Measurements from ENCODE around the gene FOXC2.

Gene FOXC2

DNA sequence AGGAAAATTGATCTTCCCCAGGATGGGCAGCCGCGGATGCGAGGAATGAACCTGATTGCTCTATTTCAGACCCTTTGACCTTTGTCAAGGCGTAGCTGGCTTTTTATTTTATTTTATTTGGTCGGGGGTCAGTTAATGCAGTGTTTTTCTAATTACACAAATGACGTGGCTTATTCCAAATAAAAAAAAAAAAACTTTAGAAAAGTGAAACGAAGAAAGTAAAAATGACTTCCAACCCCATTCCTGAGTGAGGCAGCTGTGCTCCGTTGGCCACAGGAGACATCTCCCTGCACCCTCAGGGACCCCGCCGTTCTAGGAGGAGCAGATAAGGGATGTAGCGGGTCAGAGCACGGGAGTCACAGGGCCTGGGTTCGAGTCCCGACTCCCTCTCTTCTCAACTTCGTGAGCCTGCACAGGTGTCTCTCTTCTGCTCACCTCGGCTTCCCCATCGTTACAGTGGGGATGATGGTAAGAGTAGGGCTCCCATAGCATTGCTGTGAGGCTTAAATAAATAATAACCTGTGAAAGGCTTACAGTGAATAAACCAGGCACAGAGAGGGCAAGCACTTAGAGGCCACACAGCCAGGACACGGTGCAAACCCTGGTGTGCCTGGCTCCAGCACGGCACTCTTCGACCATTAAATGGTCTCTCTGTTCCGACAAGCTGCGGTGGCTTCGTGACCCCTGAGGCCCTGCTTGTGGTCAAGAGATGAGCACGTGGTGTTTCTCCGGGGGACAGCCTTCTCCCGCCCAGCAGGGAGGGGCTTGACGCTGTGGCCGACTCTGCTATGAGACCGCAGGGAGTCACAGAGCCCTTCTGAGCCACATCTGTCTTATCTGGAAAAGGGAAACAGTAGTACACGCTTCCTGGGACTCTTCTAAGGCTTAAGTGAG lies 46.1 kb upstream of the FOXC2 start:
- Histone ChIP-seq H3K27me3 (replicated peaks) (peaks cover 23% of the 10 kb centered on the region), H3K4me3 (ENCODE audit: low read depth, low read length) (no peak overlapping the region), H3K36me3 (replicated peaks) (no peaks in the 10 kb centered on the region), H3K27ac (no peak overlapping the region)
- TF ChIP-seq, protein P1, sequence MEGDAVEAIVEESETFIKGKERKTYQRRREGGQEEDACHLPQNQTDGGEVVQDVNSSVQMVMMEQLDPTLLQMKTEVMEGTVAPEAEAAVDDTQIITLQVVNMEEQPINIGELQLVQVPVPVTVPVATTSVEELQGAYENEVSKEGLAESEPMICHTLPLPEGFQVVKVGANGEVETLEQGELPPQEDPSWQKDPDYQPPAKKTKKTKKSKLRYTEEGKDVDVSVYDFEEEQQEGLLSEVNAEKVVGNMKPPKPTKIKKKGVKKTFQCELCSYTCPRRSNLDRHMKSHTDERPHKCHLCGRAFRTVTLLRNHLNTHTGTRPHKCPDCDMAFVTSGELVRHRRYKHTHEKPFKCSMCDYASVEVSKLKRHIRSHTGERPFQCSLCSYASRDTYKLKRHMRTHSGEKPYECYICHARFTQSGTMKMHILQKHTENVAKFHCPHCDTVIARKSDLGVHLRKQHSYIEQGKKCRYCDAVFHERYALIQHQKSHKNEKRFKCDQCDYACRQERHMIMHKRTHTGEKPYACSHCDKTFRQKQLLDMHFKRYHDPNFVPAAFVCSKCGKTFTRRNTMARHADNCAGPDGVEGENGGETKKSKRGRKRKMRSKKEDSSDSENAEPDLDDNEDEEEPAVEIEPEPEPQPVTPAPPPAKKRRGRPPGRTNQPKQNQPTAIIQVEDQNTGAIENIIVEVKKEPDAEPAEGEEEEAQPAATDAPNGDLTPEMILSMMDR (IDR thresholded peaks at IDR 0.05; ENCODE audit: low read depth, low read length, missing control alignments), result no peak
- in situ Hi-C loops (cut with HindIII; ENCODE audit: low pct_ligation_motif_present, low sequenced_read_pairs), result loop anchor here (25.0 kb wide), 1 partner anchor 183 kb away; no protein-coding TSS in a partner anchor
- no peak for DNase-seq

DNA sequence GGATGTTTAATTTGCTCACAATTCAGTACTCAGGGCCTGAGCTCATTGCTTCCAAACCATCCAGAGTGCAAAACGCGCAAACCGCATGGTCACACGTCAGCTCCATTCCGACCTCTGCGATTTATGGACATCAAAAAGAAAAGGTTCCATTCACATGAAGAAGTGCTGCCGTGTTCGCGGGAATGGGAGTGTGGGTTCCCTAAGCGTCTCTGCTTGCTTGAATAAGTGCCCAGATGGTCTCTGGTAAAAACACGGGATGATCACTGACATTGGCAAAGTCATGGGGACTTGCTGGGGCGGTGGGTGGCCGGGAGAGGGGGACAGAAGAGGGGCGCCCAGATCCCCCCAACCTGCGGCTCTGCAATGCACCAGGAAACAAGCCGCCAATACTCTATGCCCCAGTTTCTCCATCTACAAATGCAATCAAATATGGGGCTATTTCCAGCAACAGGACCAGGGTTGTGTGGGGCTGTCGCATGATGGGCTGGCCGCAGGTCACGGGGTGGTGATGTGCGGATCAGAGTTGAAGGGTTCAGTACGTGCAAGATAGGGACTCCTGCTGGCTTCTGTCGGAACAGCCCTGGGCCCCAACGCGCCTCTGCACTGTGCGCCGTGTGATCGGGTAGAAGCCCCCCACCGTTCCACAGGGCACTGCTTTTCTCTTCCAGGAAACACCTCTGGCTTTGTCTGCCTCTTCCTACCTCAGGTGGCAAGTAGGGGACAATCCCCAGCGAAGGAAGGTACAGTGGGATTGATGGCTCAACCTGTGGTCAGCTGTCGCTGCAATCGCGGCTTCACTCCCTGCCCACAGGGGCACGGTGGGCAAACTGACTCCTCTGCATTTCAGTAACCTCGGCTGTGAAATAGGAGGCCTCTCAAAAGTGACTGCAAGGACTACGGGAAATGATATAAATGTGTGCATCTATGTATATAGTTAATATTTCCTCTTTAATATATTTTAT lies 45.1 kb upstream of the FOXC2 start:
- Histone ChIP-seq H3K27ac (no peak overlapping the region), H3K36me3 (replicated peaks) (no peaks in the 10 kb centered on the region), H3K4me3 (ENCODE audit: low read depth, low read length) (no peak overlapping the region), H3K27me3 (replicated peaks) (peaks cover 14% of the 10 kb centered on the region)
- in situ Hi-C loops (cut with HindIII; ENCODE audit: low pct_ligation_motif_present, low sequenced_read_pairs), result loop anchor here (25.0 kb wide), 1 partner anchor 184 kb away; no protein-coding TSS in a partner anchor
- TF ChIP-seq, protein P1 (IDR thresholded peaks at IDR 0.05; ENCODE audit: low read depth, low read length, missing control alignments), result no peak
- DNase-seq, result no peak

- Histone ChIP-seq H3K36me3 (replicated peaks) (no peaks in the 10 kb centered on the region), H3K4me3 (ENCODE audit: low read depth, low read length) (no peak overlapping the region), H3K27ac (no peak overlapping the region), H3K27me3 (replicated peaks) (peaks cover 4% of the 10 kb centered on the region)
- in situ Hi-C loops (cut with HindIII; ENCODE audit: low pct_ligation_motif_present, low sequenced_read_pairs), result loop anchor here (25.0 kb wide), 1 partner anchor 185 kb away; no protein-coding TSS in a partner anchor
- TF ChIP-seq, protein P1 (IDR thresholded peaks at IDR 0.05; ENCODE audit: low read depth, low read length, missing control alignments), result no peak
- no peak for DNase-seq
Observed at GRCh38 chr16:86522634-86523033, 44.0 kb upstream of the FOXC2 start.

GRCh38 chr16:86523166-86523740 lies 43.4 kb upstream of the FOXC2 start:
- H3K27ac ChIP-seq, result no peak overlapping the region
- H3K36me3 ChIP-seq (replicated peaks), result no peaks in the 10 kb centered on the region
- H3K4me3 ChIP-seq (ENCODE audit: low read depth, low read length), result no peak overlapping the region
- in situ Hi-C loops (cut with HindIII; ENCODE audit: low pct_ligation_motif_present, low sequenced_read_pairs), result loop anchor here (25.0 kb wide), 1 partner anchor 186 kb away; no protein-coding TSS in a partner anchor
- TF ChIP-seq, protein P1 (IDR thresholded peaks at IDR 0.05; ENCODE audit: low read depth, low read length, missing control alignments), result no peak
- H3K27me3 ChIP-seq (replicated peaks), result peaks cover 4% of the 10 kb centered on the region
- no peak for DNase-seq

DNA sequence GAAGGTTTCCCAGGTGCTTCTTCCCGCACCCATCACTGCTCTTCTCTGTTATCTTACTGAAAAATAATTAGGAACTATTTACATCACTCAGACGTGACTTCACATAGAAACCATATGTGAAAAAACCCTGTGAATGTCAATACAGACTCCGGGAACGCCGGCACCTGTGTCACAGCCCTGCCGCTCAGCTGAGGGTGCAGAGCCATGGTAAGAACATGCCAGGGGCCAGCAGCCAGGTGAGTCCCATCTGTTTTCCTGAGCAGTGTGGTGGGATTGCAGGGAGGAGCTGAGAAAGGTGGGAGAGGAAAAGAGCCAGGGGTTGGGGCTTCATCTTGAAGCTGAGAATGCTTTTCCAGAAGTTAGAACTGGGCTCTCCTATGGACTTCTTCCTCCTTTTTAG lies 42.6 kb upstream of the FOXC2 start:
- no peak for DNase-seq
- no peak overlapping the region for H3K4me3 ChIP-seq (ENCODE audit: low read depth, low read length)
- in situ Hi-C loops (cut with HindIII; ENCODE audit: low pct_ligation_motif_present, low sequenced_read_pairs), result loop anchor here (25.0 kb wide), 1 partner anchor 187 kb away; no protein-coding TSS in a partner anchor
- TF ChIP-seq, protein P1 (IDR thresholded peaks at IDR 0.05; ENCODE audit: low read depth, low read length, missing control alignments), result no peak
- H3K36me3 ChIP-seq (replicated peaks), result no peaks in the 10 kb centered on the region
- H3K27me3 ChIP-seq (replicated peaks), result peaks cover 4% of the 10 kb centered on the region
- H3K27ac ChIP-seq, result no peak overlapping the region
